ENCODE results near the gene PCDHA8.

Gene PCDHA8

GRCh38 chr5:140855772-140856674 is 15.0 kb downstream of the PCDHA8 start, which contains the start of gene PCDHA10:
Gene PCDHA10, plus strand, starts transcription at chr5:140855897. Its CDS starts 152 bp downstream, at chr5:140856049.
- no peak within 1 kb of the TSS for H3K27ac ChIP-seq (ENCODE audit: low read depth, low read length)
- H3K9me2 ChIP-seq (replicated peaks; ENCODE audit: control insufficient read depth, low read length) = no peaks in the 10 kb centered on the region
- no peaks in the 10 kb centered on the region for H3K36me3 ChIP-seq (ENCODE audit: control insufficient read depth, low read length)
- H3K4me2 ChIP-seq (ENCODE audit: low read length) = no peak within 1 kb of the TSS
- no peaks in the 10 kb centered on the region for H3F3A ChIP-seq (ENCODE audit: control insufficient read depth, insufficient read depth)
- no peaks in the 10 kb centered on the region for H3K79me2 ChIP-seq (ENCODE audit: control insufficient read depth, low read length)
- no peaks in the 10 kb centered on the region for H3K9me3 ChIP-seq (ENCODE audit: control insufficient read depth, insufficient read depth, low read length)
- no peaks in the 10 kb centered on the region for H4K20me1 ChIP-seq (ENCODE audit: control insufficient read depth, insufficient read depth, low read depth, low read length)
- no peak within 1 kb of the TSS for H3K4me3 ChIP-seq (ENCODE audit: low read length)
- H3K27me3 ChIP-seq (ENCODE audit: control insufficient read depth, low read length) = no peaks in the 10 kb centered on the region
- peak; percentile 18 for TF ChIP-seq CTCF (IDR thresholded peaks at IDR 0.05; ENCODE audit: low read depth, low read length, poor library complexity, severe bottlenecking)
- TF ChIP-seq EZH2phosphoT487 (IDR thresholded peaks at IDR 0.05; ENCODE audit: borderline replicate concordance, low read length) = no peak
- H3K4me1 ChIP-seq (ENCODE audit: control insufficient read depth, low read length) = no peaks in the 10 kb centered on the region

GRCh38 chr5:140857177-140857986 is 16.4 kb downstream of the PCDHA8 start:
- Histone ChIP-seq H4K20me1 (ENCODE audit: control insufficient read depth, insufficient read depth, low read depth, low read length) (no peaks in the 10 kb centered on the region), H3K9me2 (replicated peaks; ENCODE audit: control insufficient read depth, low read length) (no peaks in the 10 kb centered on the region), H3K4me1 (ENCODE audit: control insufficient read depth, low read length) (no peaks in the 10 kb centered on the region), H3K27me3 (ENCODE audit: control insufficient read depth, low read length) (no peaks in the 10 kb centered on the region), H3K4me2 (ENCODE audit: low read length) (no peak overlapping the region), H3K79me2 (ENCODE audit: control insufficient read depth, low read length) (no peaks in the 10 kb centered on the region), H3K36me3 (ENCODE audit: control insufficient read depth, low read length) (no peaks in the 10 kb centered on the region), H3F3A (ENCODE audit: control insufficient read depth, insufficient read depth) (no peaks in the 10 kb centered on the region), H3K4me3 (ENCODE audit: low read length) (no peak overlapping the region), H3K9me3 (ENCODE audit: control insufficient read depth, insufficient read depth, low read length) (no peaks in the 10 kb centered on the region), H3K27ac (ENCODE audit: low read depth, low read length) (no peak overlapping the region)
- TF ChIP-seq CTCF (IDR thresholded peaks at IDR 0.05; ENCODE audit: low read depth, low read length, poor library complexity, severe bottlenecking) (no peak), EZH2phosphoT487 (IDR thresholded peaks at IDR 0.05; ENCODE audit: borderline replicate concordance, low read length) (no peak)

GRCh38 chr5:140857987-140858240 is 16.9 kb downstream of the PCDHA8 start:
- Histone ChIP-seq H3K4me1 (ENCODE audit: control insufficient read depth, low read length) (no peaks in the 10 kb centered on the region), H4K20me1 (ENCODE audit: control insufficient read depth, insufficient read depth, low read depth, low read length) (no peaks in the 10 kb centered on the region), H3K4me3 (ENCODE audit: low read length) (no peak overlapping the region), H3K9me2 (replicated peaks; ENCODE audit: control insufficient read depth, low read length) (no peaks in the 10 kb centered on the region), H3K79me2 (ENCODE audit: control insufficient read depth, low read length) (no peaks in the 10 kb centered on the region), H3K9me3 (ENCODE audit: control insufficient read depth, insufficient read depth, low read length) (no peaks in the 10 kb centered on the region), H3K36me3 (ENCODE audit: control insufficient read depth, low read length) (no peaks in the 10 kb centered on the region), H3K27me3 (ENCODE audit: control insufficient read depth, low read length) (no peaks in the 10 kb centered on the region), H3K4me2 (ENCODE audit: low read length) (no peak overlapping the region), H3K27ac (ENCODE audit: low read depth, low read length) (no peak overlapping the region), H3F3A (ENCODE audit: control insufficient read depth, insufficient read depth) (no peaks in the 10 kb centered on the region)
- TF ChIP-seq EZH2phosphoT487 (IDR thresholded peaks at IDR 0.05; ENCODE audit: borderline replicate concordance, low read length) (no peak), CTCF (IDR thresholded peaks at IDR 0.05; ENCODE audit: low read depth, low read length, poor library complexity, severe bottlenecking) (no peak)
